Glutamatergic neuron (in vitro differentiated cells): Measurements from ENCODE around the gene TLE2. TPM values are rescaled to one million over a fixed set of nuclear protein-coding genes. Genes with fewer than 3 reads are reported as not detected.
A peak's percentile ranks its signal among the peaks of the same experiment; 100 is the strongest.

Experiments
- DNase-seq: peaks from one replicate; pipeline ENCODE4 v3.0.0; 2022
- H3K27ac Mint-ChIP-seq: one replicate; pipeline ENCODE4 v1.8.0; 2020; ENCODE audit warnings: mild to moderate bottlenecking, mixed read lengths, inconsistent platforms; ENCODE audit not compliant: unreplicated experiment
- H3K27me3 Mint-ChIP-seq: one replicate; pipeline ENCODE4 v1.8.0; 2020; ENCODE audit warnings: mild to moderate bottlenecking, moderate library complexity, mixed read lengths, inconsistent platforms; ENCODE audit not compliant: unreplicated experiment
- H3K36me3 Mint-ChIP-seq: one replicate; pipeline ENCODE4 v1.8.0; 2020; ENCODE audit warnings: mild to moderate bottlenecking, mixed read lengths, inconsistent platforms; ENCODE audit not compliant: unreplicated experiment
- H3K4me1 Mint-ChIP-seq: one replicate; pipeline ENCODE4 v1.8.0; 2020; ENCODE audit warnings: mild to moderate bottlenecking, low read depth, mixed read lengths, inconsistent platforms; ENCODE audit not compliant: unreplicated experiment
- H3K4me3 Mint-ChIP-seq: one replicate; pipeline ENCODE4 v1.8.0; 2020; ENCODE audit warnings: mild to moderate bottlenecking, mixed read lengths, inconsistent platforms; ENCODE audit not compliant: unreplicated experiment
- H3K9me3 Mint-ChIP-seq: one replicate; pipeline ENCODE4 v1.8.0; 2020; ENCODE audit warnings: mild to moderate bottlenecking, moderate library complexity, mixed read lengths, inconsistent platforms; ENCODE audit not compliant: unreplicated experiment
- total RNA-seq: library from RNA; stranded (reverse); fragmentation: NEBNext Ultra II Directional; extraction: Animal tissue kit (Norgen Biotek cat#: 25700); gene quantifications from one replicate; pipeline ENCODE4 v1.2.1, GENCODE V29; 2021; ENCODE audit not compliant: unreplicated experiment
- TF ChIP-seq, protein P1 (sequence below): fragments of 200-600 bp; sonication (generic); IDR thresholded peaks from one replicate; pipeline ENCODE4 v1.5.0; 2021; ENCODE audit not compliant: partially characterized antibody, unreplicated experiment

TLE2 gene
- total RNA-seq, 1 donor from 2014 or later, result not detected

DNA sequence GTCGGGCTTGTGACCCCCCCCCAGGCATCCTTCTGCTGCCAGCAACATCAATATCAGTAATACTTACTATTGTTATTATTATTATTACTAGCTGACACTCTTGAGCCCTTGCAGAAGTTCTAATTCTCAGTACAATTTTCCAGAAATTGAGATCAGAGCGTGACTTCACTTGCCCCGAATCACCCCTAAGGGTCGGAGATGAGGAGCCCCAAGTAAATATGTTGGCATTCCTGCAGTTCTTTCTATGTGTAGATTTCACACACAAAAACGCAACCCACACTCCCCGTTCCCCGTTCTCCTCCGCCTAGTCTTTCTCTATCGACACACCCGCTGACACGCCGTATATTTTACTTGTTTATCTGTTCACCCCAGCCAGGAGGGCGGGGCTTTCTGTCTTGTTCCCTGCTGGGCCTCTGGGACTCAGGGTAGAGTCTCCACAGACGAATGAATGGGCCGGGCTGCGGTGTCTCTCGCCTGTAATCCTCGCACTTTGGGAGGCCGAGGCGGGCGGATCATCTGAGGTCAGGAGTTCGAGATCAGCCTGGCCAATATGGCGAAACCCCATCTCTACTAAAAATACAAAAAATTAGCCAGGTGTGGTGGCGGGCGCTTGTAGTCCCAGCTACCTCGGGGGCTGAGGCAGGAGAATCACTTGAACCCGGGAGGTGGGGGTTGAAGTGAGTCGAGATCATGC lies 18.6 kb upstream of the TLE2 start:
- Mint-ChIP-seq H3K4me3 (peak overlapping the region; percentile 70), H3K27me3 (peaks cover 11% of the 10 kb centered on the region), H3K4me1 (peaks cover 4% of the 10 kb centered on the region), H3K36me3 (no peaks in the 10 kb centered on the region), H3K27ac (peak overlapping the region; percentile 33), H3K9me3 (peaks cover 8% of the 10 kb centered on the region)
- TF ChIP-seq, protein P1, sequence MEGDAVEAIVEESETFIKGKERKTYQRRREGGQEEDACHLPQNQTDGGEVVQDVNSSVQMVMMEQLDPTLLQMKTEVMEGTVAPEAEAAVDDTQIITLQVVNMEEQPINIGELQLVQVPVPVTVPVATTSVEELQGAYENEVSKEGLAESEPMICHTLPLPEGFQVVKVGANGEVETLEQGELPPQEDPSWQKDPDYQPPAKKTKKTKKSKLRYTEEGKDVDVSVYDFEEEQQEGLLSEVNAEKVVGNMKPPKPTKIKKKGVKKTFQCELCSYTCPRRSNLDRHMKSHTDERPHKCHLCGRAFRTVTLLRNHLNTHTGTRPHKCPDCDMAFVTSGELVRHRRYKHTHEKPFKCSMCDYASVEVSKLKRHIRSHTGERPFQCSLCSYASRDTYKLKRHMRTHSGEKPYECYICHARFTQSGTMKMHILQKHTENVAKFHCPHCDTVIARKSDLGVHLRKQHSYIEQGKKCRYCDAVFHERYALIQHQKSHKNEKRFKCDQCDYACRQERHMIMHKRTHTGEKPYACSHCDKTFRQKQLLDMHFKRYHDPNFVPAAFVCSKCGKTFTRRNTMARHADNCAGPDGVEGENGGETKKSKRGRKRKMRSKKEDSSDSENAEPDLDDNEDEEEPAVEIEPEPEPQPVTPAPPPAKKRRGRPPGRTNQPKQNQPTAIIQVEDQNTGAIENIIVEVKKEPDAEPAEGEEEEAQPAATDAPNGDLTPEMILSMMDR, result no peak
- peak; percentile 72 for DNase-seq

DNA sequence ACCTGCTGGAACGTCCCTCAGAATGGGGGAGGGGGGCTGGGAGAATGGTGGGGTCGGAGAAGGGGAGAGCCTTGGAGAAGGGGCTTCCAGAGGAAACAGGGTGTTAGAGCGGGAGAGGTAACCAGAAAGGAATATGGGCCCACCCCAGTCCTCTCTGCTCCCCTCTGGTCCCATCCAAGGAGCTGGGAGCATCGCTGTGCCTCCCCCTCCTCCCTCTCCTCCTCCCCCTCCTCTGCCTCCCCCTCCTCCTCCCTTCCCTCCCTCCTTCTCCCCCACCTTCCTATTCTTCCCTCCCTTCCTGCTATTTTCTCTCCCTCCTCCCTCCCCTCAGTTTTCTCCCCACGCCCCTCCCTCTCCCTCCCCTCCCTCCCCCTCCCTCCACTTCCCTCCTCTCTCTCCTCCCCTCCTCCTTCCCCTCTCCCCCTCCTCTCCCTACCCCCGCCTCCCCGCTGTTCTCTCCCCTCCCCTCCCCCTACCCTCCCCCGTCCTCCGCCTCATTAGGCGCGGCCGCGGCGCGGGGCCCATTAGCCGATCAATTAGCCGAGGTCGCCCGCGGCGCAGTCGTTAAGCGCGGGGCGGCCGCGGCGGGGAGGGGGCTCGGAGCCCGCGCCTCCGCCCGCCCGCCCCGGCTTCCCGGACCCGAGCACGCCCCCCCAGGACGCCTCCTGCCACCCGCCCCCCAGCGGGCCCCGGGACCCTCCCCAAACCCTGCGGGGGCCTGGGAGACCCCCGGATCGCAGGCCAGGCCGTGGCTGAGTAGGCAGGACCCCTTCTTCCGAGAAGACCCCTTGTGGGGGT lies 17.8 kb upstream of the TLE2 start:
- Mint-ChIP-seq H3K27me3 (peaks cover 13% of the 10 kb centered on the region), H3K36me3 (no peaks in the 10 kb centered on the region), H3K4me3 (no peak overlapping the region), H3K27ac (no peak overlapping the region), H3K9me3 (peaks cover 8% of the 10 kb centered on the region), H3K4me1 (peaks cover 7% of the 10 kb centered on the region)
- DNase-seq, result peak; percentile 82
- TF ChIP-seq, protein P1, result no peak

DNA sequence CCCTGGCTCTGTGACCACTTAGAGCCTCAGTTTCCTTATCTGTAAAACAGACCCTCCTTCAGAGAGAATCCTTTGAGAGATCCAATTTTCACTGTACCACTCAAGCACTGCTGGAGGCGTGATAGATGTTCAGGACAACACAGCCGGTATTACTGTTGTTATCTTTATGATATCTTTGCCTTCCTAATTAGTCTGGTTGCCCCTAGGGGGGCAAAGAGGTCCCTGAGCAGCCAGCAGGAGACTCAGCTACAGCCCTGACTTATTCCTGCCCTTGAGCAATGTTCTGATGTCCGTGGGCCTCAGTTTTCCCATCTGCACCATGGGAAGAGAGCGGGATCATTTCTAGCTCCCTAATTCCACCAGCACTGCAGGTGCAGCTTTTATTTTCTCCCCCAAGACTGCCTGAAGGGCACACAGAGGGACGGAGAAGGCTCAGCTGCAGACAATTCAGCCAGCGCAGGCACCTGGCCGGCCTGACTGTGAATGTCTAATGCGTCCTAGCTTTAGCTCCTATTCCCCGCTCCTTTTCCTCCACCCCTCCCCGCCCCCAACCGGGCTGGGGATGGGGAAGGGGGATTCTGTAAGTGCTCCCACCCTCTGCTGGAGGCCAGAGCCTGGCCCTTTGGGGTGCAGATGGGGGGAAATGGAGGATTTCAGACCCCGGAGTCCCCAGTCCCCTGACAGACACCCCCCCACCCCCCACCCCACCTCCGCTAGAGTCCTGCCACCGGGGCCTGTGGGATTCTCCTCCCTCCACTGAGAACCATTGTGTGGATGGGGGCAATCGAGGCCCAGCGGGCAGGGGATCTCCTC lies 17.0 kb upstream of the TLE2 start:
- Mint-ChIP-seq H3K27me3 (peaks cover 16% of the 10 kb centered on the region), H3K4me1 (peaks cover 7% of the 10 kb centered on the region), H3K4me3 (no peak overlapping the region), H3K9me3 (peaks cover 8% of the 10 kb centered on the region), H3K36me3 (no peaks in the 10 kb centered on the region), H3K27ac (no peak overlapping the region)
- DNase-seq, result no peak
- TF ChIP-seq, protein P1, result no peak

DNA sequence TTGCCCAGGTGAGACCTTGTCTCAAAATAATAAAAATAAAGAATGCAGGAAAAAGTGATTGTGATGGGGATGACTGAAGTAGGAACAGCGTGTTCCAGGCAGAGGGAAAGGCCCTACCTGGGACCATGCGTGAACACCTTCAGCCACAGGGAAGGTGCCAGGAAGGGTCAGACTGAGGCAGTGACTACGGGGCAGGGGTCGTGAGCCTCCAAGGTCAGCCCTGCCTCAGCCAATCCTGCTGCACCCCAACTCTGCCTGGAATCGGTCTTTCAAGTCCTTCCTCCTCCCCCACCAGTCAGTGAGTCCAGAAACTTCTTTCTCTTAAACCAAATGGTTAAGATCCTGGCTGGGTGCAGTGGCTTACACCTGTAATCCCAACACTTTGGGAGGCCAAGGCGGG lies 16.1 kb upstream of the TLE2 start:
- Mint-ChIP-seq H3K27me3 (peaks cover 18% of the 10 kb centered on the region), H3K9me3 (peaks cover 8% of the 10 kb centered on the region), H3K4me1 (peaks cover 7% of the 10 kb centered on the region), H3K36me3 (no peaks in the 10 kb centered on the region), H3K4me3 (no peak overlapping the region), H3K27ac (no peak overlapping the region)
- no peak for DNase-seq
- TF ChIP-seq, protein P1, result no peak
